ENCODE data around the gene CPNE7. TPM values are rescaled to one million over a fixed set of nuclear protein-coding genes. Genes with fewer than 3 reads are reported as not detected.

CPNE7 gene
- total and polyA plus RNA-seq, 2 of the 13 experiments (the other 11 are each of a cell fraction or from before 2014, with no cell fraction given): 0.59 TPM; not detected in 1

- TF ChIP-seq ZNF652 (CRISPR knock-in tag; IDR thresholded peaks at IDR 0.05; ENCODE audit: borderline replicate concordance, low read depth) (peak; percentile 75; the same call in 1 of the 2 replicates), SNAPC2 (CRISPR knock-in tag; IDR thresholded peaks at IDR 0.05) (no peak), IKZF5 (CRISPR knock-in tag; IDR thresholded peaks at IDR 0.05) (no peak), HNRNPK (IDR thresholded peaks at IDR 0.05; ENCODE audit: low read depth, low read length, poor library complexity, severe bottlenecking) (no peak), JUNB (CRISPR knock-in tag; IDR thresholded peaks at IDR 0.05; ENCODE audit: borderline replicate concordance) (no peak), KLF11 (CRISPR knock-in tag; IDR thresholded peaks at IDR 0.05) (no peak; the same call in 1 of the 2 replicates), E2F1 (CRISPR knock-in tag; IDR thresholded peaks at IDR 0.05) (no peak), PRDM4 (CRISPR knock-in tag; IDR thresholded peaks at IDR 0.05; ENCODE audit: borderline replicate concordance) (no peak), ZNF10 (CRISPR knock-in tag; IDR thresholded peaks at IDR 0.05; ENCODE audit: borderline replicate concordance, low read depth) (no peak), RBM22 (optimal IDR thresholded peaks at IDR 0.05; ENCODE audit: low read length) (peak; percentile 84), RFX1 (IDR thresholded peaks at IDR 0.05) (no peak), ZNF761 (CRISPR knock-in tag; conservative IDR thresholded peaks at IDR 0.05) (no peak), ZKSCAN8 (CRISPR knock-in tag; IDR thresholded peaks at IDR 0.05; ENCODE audit: borderline replicate concordance) (no peak), ZSCAN9 (CRISPR knock-in tag; IDR thresholded peaks at IDR 0.05; ENCODE audit: borderline replicate concordance) (no peak), ZNF512B (CRISPR knock-in tag; IDR thresholded peaks at IDR 0.05; ENCODE audit: borderline replicate concordance) (no peak), ZNF569 (CRISPR knock-in tag; IDR thresholded peaks at IDR 0.05; ENCODE audit: borderline replicate concordance) (no peak), POLR2G (IDR thresholded peaks at IDR 0.05; ENCODE audit: low read depth, low read length) (peak; percentile 59), ZNF280B (CRISPR knock-in tag; IDR thresholded peaks at IDR 0.05; ENCODE audit: borderline replicate concordance) (no peak), MTA3 (CRISPR knock-in tag; IDR thresholded peaks at IDR 0.05) (no peak)
These were observed 11.7 kb upstream of the CPNE7 start (continued) for GRCh38 chr16:89563639-89564392.

All from HepG2 (cell line).